Measurements from ENCODE around the gene DOK1.

DOK1 gene

GRCh38 chr2:74571058-74571457 lies 16.5 kb downstream of the DOK1 start:
- peak; percentile 52 to 77 (median 70) for DNase-seq

- DNase-seq, result no peak
Observed at GRCh38 chr2:74572178-74572925, 17.8 kb downstream of the DOK1 start.

GRCh38 chr2:74573747-74574562 lies 19.4 kb downstream of the DOK1 start:
- peak; percentile 67 to 74 (median 71) for DNase-seq

DNA sequence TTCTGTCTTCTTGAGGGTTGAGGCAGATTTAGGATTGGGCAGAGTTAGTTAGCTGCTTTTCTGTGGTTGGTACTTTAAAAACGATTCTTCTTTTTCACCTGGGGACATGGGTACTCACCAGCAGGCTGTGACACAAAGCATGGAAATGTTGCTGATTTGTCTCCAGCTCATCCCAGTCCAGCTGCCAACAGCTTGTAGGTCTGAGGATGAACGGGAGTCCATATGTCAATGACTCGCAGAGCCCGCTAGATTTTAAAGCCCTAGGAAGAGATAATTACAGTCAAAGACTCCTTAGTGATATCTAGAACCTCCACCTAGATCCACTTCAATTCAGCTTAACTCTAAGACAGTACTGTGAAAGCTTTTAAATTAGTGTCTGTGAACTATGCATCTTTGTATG lies 20.8 kb downstream of the DOK1 start:
- DNase-seq, result no peak

- DNase-seq, result no peak
Observed at GRCh38 chr2:74576211-74576862, 21.8 kb downstream of the DOK1 start.

DNA sequence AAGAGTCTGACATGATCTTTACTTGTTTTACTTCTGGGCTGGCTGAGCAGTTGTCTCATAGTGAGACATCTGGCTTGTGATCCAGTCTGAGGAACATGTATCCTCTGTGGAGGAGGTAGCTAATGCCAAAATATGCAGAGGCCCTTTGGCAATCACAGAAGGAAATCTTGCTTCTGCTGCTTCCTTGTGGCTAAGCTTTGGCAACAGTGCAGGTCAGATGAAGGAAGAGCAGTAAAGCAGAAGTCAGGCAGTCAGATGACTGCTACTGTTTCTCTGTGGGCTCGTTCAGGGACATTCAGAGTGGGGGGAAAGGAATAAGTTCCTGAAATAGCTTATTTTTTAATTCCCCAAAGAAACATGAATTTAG lies 22.3 kb downstream of the DOK1 start:
- peak; percentile 82 to 88 (median 85) for DNase-seq

DNA sequence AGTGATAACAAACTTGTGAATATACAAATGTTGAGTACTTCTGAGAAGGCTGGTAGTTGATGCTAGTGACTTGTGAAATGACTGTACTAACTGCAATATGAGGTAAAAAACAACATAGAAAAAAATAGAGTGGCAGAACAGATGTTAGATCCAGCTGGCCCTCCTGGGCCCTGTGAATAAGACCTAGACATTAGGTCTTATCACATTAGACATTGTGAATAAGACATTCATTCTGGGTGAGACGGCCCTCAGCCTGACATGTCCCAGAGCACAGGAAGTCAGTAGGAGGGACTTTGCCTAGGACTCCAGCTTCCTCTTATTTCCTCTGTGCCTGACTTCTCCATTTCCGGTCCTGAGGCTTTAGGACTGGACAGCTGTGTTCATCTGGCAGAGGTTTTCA lies 22.9 kb downstream of the DOK1 start:
- DNase-seq, result peak; percentile 79 to 85 (median 82)

GRCh38 chr2:74578408-74578807 lies 23.9 kb downstream of the DOK1 start:
- no peak for DNase-seq

GRCh38 chr2:74581463-74581862 lies 26.9 kb downstream of the DOK1 start:
- no peak for DNase-seq

GRCh38 chr2:74582184-74582583 lies 27.7 kb downstream of the DOK1 start:
- peak; percentile 32 to 63 (median 61) for DNase-seq

DNA sequence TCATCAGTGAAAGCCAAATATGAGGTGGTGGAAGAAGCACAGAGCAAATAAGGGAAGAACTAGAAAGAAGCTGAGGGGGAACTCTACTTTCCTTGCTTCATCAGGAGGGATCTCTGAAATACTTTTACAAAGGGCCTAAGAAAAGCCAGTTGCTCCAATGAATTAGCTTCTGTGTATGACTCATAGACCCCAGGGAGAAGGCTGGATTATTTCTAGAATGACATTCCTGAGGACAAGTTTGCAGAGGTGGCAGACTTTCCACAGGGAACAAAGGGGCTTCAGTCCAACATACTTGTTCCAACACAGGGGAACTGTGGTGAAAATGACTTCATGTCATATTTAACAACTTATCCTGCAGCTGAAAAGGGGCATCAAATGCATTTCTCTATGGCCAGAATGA lies 29.0 kb downstream of the DOK1 start:
- DNase-seq, result peak in 1 of 3 donors; percentile 25

DNA sequence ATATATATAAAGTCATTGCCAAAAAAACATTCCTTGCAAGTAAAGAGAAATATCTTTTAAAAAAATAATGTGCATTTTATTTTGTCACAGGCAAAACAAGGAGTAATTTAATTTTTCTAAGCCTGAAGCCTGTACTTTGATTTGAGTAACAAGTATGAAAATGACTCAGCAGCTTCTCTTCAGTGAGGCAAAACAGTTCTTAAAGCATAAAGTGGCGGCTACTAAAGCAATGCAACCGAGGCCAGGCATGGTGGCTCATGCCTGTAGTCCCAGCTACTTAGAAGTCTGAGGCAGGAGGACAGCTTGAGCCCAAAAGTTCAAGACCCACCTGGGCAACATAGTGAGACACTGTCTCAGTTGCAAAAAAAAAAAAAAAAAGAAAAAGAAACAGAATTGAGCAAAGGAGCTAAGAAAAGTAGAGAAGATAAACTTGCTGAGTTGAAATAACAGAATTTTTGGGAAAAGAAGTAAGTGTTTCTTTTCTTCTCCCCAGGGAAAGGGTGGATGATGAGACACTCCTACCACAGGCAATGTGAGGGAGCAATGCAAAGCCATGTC lies 29.6 kb downstream of the DOK1 start:
- DNase-seq, result peak in 1 of 3 donors; percentile 32

DNA sequence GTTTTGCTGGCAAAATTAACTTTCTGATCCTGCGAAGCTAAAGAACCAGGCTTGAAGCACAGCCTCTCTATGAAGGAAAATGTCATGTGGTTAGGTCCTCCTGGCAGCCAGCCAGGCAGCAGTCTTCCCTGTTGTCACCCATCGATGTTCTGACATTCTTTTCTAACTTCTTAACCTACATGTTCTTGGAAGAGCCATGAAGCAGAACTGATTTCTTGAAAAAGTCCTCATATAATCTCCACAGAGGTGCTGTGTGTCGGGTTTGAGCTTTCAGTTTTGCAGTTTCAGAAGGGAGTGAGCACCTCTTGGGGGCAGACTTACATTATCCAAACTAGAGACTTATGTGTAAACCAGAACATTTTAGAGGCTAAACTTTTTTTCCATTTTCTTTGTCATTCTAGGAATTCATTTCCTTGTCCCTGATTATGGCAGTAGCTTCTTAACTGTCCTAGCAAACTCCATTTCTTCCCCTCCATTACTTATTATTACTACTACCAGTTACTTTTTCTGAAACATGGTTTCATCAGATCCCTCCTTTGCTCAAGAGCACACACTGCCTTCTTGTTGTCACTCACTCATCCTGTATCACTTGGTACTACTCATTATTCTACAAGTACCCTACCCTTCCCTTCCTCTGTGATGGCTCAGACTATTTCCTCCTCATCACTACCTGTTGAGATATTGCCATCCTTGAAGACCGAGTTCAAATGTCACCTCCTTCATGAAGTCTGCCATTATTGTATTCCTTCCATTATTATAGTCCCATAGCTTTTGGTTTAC lies 31.1 kb downstream of the DOK1 start:
- DNase-seq, result peak in 1 of 3 donors; percentile 54

DNA sequence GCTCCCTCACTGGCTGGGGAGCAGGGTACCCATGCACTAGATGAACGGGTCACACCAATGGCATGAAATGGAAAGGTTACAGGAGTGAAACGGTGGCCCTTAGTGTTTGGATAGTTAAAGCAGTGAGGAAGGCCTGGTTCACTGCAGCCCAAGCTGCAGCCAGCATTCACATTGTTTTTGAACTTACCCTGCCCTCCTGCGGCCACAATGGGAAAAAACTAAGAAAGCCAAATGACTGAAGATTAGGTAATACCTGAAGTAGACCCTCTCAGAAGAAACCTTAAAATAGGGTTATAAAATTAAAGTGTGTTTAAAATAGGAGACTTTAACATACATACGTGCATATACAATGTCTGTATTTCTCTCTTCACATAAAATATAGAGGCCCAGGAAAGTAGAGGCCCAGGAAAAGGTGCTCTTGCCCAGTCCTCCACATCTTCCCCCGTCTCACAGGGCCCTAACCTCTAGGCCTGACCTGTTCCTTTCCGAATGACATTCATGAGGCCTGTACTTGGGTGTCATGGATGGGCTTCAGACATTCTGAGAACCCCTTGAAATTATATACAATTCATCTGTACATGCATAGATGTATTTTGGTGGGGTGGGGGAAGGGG lies 33.3 kb downstream of the DOK1 start:
- DNase-seq, result peak; percentile 78 to 84 (median 79)

- no peak for DNase-seq
Observed at GRCh38 chr2:74588664-74589063, 34.1 kb downstream of the DOK1 start.

DNA sequence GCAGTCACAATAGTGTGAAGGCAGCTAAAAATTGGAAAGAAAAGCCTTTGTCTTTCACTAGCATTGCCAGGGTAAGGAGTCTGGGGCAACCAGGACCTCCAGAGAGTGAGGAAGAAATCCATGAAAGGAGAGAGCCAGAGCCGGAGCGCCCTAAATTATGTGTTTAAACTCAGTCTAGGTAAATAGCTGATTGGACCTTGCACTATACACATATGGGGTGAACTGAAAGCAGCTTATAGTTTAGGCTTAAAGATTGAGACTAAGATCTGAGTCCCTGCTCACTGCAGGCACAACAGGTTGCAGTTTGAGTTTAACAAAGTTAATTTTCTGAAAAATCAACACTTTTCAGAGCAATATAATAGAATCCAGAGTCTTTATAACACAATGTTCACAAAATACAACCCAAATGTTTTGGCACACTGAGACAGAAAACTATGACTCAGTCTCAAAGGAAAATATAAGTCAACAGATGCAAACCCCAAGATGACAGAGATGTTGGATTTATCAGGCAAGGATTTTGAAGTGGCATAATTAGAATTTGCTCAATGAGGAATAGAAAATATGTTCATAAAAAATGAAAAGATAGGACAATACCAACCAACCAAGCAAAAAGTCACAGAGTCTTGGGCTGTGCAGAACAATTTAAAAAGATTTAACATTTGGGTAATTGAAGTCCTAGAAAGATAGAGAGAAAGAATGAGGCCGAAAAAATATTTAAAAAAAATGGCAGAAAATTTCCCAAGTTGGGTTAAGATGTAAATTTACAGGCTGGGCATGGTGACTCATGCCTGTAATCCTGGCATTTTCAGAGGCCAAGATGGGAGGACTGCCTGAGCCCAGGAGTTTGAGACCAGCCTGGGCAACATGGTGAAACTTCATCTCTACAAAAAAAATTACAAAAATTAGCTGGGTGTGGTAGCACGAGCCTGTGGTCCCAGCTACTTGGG lies 39.6 kb downstream of the DOK1 start:
- DNase-seq, result peak; percentile 26 to 54 (median 47)

GRCh38 chr2:74596584-74596983 lies 42.1 kb downstream of the DOK1 start:
- DNase-seq, result no peak

- DNase-seq, result peak in 1 of 3 donors; percentile 1
Observed at GRCh38 chr2:74597410-74597809, 42.9 kb downstream of the DOK1 start.

DNA sequence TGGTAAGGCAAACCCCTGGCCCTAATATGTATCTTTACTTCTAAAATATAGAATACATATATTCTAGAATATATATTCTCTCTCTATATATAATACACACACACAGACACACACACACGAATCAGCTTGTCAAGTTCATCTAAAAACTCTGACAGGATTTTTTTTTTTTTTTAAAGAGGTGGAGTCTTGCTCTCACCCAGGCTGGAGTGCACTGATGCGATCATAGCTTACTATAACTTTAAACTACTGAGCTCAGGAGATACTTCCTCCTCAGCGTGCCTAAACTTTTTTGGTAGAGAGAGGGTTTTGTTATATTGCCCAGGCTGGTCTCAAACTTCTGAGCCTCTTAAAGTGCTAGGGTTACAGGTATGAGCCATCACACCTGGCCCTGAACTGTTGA lies 45.2 kb downstream of the DOK1 start:
- DNase-seq, result no peak

- peak in 2 of 3 donors; percentile 61 to 63 for DNase-seq
Observed at GRCh38 chr2:74602586-74603281, 48.2 kb downstream of the DOK1 start.

Data from suppressor macrophage treated with lipopolysaccharide for 1 hour (primary cell).